ENCODE data around the gene CBX1.

Gene CBX1

DNA sequence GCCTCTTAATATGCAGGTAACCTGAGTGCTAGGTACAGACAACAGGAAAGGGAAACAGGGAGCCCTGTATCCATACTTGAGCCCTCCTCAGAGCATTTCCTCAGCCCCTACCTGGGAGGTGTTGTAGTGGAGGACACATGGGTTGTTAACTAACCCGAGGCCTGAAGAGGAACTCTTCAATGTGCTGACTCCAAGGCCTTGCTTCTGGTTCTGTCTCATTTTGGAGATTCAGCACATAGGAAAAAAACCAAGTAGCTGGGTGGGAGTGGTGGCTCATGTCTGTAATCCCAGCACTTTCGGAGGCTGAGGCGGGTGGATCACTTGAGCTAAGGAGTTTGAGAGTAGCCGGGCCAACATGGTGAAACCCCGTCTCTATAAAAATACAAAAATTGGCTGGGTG, 31.1 kb upstream of the CBX1 start:
- DNase-seq (ENCODE audit: low read depth), result no peak

DNA sequence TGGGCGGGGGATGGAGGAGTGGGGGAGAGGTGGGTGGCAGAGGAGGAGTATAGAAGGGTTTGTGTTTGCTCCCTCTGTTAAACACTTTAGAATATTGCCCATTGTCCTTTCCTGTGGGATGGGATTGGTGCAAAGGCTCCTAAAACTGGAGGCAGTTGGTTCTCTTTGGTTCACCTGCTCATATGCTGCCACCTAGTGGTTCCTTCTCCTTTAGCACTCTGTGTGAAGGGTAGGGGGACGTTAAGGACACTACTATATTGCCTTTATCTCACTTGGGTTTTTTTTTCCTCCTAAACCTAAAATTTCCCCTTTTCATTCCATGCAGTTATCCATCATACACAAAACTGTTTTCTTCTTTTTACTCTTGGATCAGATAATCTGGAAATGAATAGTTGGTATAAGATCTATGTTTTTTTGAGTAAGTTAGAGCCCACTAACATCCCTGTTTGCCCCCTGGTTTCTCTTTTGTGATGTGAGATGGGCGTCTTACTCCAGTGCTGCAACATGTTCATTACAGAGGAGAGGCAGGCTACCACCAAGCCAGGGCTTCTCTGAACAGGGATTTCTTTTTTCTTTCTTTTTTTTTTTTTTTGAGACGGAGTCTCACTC, 30.0 kb upstream of the CBX1 start:
- no peak overlapping the region for H3K4me3 ChIP-seq (ENCODE audit: control insufficient read depth, low read depth, low read length)
- TF ChIP-seq, protein P1, sequence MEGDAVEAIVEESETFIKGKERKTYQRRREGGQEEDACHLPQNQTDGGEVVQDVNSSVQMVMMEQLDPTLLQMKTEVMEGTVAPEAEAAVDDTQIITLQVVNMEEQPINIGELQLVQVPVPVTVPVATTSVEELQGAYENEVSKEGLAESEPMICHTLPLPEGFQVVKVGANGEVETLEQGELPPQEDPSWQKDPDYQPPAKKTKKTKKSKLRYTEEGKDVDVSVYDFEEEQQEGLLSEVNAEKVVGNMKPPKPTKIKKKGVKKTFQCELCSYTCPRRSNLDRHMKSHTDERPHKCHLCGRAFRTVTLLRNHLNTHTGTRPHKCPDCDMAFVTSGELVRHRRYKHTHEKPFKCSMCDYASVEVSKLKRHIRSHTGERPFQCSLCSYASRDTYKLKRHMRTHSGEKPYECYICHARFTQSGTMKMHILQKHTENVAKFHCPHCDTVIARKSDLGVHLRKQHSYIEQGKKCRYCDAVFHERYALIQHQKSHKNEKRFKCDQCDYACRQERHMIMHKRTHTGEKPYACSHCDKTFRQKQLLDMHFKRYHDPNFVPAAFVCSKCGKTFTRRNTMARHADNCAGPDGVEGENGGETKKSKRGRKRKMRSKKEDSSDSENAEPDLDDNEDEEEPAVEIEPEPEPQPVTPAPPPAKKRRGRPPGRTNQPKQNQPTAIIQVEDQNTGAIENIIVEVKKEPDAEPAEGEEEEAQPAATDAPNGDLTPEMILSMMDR (IDR thresholded peaks at IDR 0.05; ENCODE audit: control insufficient read depth, insufficient read depth, low read depth, low read length, missing control alignments), result peak; percentile 86
- peak; percentile 18 for DNase-seq (ENCODE audit: low read depth)

More for the DNA sequence above, 31.1 kb upstream of the CBX1 start:
- TF ChIP-seq, protein P1 (IDR thresholded peaks at IDR 0.05; ENCODE audit: control insufficient read depth, insufficient read depth, low read depth, low read length, missing control alignments), result no peak
- H3K4me3 ChIP-seq (ENCODE audit: control insufficient read depth, low read depth, low read length), result no peak overlapping the region

- no peak overlapping the region for H3K4me3 ChIP-seq (ENCODE audit: control insufficient read depth, low read depth, low read length)
- no peak for DNase-seq (ENCODE audit: low read depth)
- TF ChIP-seq, protein P1 (IDR thresholded peaks at IDR 0.05; ENCODE audit: control insufficient read depth, insufficient read depth, low read depth, low read length, missing control alignments), result no peak
Measured at GRCh38 chr17:48129981-48130380, 28.7 kb upstream of the CBX1 start.

DNA sequence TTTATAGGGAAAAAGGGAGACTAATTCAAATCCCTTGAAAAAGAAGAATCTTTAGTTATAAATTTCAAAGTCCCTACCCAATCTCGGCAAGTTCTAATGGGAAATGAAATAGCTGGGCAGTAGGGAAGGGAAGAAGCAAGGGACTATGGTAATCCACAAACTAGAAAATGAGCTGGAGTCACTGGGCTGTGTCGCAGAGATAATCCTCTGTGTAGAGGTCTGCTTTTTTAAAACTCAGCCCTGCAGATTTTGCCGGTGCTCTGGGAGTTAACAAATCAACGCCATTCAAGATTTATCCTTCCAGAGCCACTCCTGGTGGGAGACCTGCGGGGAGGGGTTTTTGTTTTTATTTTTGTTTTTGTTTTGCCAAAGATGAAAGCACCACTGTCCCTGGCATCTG, 27.1 kb upstream of the CBX1 start:
- no peak for DNase-seq (ENCODE audit: low read depth)
- H3K4me3 ChIP-seq (ENCODE audit: control insufficient read depth, low read depth, low read length), result no peak overlapping the region
- TF ChIP-seq, protein P1 (IDR thresholded peaks at IDR 0.05; ENCODE audit: control insufficient read depth, insufficient read depth, low read depth, low read length, missing control alignments), result no peak

DNA sequence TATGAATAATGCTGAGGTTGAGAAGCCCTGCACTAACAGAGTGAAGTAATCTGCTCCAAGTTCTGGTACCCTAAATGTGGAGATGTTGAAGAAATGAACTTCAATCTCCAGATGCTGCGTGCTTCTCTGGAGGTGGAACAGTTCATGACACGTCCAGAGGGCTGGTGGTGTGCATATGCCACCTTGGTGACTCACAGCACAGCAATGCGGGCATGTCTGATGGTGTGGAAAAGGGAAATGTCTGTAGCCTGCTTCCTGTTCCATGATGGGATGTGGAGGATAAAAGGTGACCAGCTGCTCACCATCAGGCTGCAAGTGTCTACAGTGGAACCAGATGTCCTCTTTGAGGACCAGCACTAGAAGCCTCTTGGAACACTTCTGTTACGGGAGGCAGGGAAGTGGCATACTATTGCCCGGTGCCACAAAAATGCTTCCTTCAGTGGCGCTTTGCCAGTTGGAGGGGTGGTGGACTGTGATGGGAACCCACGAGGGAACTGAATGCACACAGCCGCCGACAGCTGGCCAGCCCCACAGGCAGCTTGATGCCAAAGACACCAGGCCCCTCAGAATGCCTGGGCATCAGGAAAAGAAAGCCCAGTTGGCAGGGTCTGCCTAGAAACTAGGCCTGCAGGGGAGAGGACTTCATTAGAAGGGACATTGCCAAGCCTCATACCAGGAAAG, 26.2 kb upstream of the CBX1 start:
- TF ChIP-seq, protein P1 (IDR thresholded peaks at IDR 0.05; ENCODE audit: control insufficient read depth, insufficient read depth, low read depth, low read length, missing control alignments), result no peak
- no peak for DNase-seq (ENCODE audit: low read depth)
- H3K4me3 ChIP-seq (ENCODE audit: control insufficient read depth, low read depth, low read length), result no peak overlapping the region

DNA sequence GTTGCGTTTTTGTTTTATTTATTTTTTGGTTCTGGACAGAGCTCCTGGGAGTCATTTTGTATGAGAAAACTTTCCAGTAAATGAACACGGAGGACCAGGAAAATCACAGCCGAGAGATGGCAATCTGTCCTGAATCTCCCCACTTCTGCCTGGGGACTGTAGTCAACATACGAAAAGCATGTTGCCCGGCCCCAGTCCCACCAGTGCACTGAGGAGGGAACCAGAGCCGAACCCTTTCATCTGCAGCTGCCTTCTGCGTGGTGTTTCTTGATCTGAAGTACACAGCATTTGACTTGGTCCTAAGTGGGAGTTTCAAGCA, 25.2 kb upstream of the CBX1 start:
- DNase-seq (ENCODE audit: low read depth), result no peak
- TF ChIP-seq, protein P1 (IDR thresholded peaks at IDR 0.05; ENCODE audit: control insufficient read depth, insufficient read depth, low read depth, low read length, missing control alignments), result no peak
- no peak overlapping the region for H3K4me3 ChIP-seq (ENCODE audit: control insufficient read depth, low read depth, low read length)
